Hematopoietic multipotent progenitor cell treated with erythropoietin and hydrocortisone succinate and interleukin-3 and kit ligand, for 4 days (in vitro differentiated cells): ENCODE measurements around the gene COL1A1.

ENCODE experiments used
- DNase-seq: peaks from one replicate; pipeline ENCODE4 v3.0.0-alpha.2; 2015

The COL1A1 gene

DNA sequence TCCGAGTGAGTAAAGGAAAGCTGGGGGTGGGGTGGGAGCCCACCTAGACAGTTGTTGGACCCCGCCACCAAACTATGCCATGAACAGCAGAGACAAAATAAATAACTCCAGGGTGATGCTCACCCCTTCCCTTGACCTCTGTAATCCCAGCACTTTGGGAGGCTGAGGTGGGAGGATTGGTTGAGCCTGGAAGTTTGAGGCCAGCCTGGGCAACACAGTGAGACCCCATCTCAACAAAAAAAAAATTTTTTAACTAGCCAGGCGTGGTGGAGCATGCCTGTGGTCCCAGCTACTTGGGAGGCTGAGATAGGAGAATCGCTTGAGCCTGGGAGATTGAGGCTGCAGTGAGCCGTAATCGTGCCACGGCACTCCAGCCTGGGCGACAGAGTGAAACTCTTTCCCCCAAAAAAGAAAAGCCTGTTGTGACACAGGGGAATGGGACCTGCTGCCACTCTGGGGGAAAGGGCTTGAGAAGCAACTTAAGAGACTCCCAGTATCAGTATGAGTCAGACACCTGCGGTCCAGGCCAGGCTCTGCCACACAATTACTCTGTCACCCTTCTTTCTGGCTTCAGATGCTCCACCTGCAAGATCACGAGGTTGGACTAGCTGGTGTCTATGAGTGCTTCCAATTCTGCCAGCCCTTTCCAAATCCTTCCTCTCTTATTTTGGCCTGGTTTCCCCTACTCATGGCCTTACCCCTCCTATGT is 30.6 kb downstream of the COL1A1 start:
- DNase-seq, result no peak

DNA sequence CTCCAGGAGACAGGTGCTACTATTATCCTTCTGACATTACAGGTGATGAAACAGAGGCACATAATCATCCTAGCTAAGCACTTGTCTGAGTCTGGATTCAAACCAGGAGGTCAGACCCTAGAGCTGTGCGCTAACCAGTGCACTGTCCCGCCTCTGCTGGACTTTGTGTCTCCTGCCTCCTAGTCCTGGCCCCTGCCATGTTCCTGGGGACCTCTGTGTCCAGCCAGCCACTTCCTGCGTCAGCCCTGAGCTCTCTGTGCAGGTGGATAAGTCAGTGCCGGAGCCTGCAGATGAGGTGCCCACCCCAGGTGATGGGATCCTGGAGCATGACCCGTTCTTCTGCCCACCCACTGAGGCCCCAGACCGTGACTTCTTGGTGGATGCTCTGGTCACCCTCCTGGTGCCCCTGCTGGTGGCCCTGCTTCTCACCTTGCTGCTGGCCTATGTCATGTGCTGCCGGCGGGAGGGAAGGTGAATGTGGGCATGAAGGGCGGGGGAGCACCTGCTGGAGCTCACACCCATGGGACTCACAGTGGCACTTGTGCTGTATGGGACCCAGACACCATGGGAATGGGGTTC is 31.5 kb downstream of the COL1A1 start:
- no peak for DNase-seq

DNA sequence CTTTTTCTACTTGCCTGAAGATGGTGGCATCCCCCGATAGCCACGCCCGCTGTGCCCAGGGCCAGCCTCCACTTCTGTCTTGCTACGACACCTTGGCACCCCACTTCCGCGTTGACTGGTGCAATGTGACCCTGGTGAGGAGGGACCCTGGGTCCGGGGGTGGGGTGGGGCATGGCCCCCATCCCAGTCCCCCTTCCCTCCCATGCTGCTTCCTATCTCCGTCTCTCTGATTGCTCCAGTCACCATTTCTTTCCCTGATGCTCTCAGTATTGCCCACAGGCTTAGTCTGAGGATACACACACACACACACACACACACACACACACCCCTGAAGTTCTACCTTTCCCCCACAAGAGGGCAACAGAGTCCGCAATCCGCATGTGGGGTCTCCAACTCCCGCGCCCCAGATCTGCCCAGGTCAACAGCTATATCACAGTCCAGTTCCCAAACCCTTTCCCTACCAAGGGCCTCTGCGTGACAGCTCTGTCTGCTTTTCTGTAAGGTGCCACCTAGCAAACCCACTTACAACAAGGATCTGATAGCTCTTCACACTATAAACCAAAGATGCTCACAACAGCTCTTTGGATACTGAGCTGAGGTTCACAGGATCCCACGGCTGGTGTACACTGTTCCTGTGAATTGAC is 32.2 kb downstream of the COL1A1 start:
- DNase-seq, result peak; percentile 83

DNA sequence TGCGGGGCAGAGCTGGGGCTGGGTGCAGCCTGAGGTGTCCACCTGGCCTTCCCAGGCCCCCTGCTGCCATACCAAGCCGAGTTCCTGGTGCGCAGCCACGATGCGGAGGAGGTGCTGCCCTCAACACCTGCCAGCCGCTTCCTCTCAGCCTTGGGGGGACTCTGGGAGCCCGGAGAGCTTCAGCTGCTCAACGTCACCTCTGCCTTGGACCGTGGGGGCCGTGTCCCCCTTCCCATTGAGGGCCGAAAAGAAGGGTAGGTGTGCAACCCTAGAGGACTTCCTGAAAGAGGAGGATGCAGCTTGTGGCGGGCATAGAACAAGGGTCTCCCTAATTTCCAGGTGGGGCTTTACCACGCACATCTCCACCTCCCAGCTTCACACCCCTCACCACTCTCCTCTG is 33.1 kb downstream of the COL1A1 start:
- no peak for DNase-seq

DNA sequence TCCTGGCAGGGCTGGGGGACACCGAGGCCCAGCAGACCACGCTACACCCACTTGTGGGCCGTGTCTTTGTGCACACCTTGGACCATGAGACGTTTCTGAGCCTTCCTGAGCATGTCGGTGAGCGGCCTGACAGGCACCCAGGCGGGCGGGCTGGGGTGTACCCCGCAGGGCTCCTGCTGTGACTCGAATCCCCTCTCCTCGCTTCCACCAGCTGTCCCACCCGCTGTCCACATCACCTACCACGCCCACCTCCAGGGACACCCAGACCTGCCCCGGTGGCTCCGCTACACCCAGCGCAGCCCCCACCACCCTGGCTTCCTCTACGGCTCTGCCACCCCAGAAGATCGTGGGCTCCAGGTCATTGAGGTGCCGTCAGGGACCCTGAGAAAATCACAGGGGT is 34.1 kb downstream of the COL1A1 start:
- DNase-seq, result no peak

DNA sequence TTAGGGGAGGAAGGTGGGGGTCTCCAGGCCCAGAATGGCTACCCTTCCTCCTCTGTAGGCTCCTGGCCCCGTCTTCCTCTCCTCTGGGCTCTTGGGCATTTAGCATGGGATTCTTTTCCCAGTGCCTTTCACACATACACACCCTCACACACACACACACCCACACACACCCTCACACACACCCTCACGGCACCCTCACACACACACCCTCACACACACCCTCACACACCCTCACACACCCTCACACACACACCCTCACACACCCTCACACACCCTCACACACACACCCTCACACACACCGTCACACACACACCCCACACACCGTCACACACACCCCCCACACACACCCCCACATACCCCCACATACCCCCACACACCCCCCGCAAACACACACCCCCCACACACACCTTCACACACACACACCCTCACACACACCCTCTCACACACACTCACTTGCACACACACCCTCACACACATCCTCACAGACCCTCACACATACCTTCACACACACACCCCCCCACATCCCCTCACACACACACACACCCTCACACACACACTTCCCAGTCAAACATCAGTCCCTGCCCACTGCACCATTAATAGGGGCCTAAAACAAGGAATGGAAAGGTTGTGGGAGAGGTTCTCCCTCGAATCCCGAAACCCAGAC is 34.8 kb downstream of the COL1A1 start:
- no peak for DNase-seq

DNA sequence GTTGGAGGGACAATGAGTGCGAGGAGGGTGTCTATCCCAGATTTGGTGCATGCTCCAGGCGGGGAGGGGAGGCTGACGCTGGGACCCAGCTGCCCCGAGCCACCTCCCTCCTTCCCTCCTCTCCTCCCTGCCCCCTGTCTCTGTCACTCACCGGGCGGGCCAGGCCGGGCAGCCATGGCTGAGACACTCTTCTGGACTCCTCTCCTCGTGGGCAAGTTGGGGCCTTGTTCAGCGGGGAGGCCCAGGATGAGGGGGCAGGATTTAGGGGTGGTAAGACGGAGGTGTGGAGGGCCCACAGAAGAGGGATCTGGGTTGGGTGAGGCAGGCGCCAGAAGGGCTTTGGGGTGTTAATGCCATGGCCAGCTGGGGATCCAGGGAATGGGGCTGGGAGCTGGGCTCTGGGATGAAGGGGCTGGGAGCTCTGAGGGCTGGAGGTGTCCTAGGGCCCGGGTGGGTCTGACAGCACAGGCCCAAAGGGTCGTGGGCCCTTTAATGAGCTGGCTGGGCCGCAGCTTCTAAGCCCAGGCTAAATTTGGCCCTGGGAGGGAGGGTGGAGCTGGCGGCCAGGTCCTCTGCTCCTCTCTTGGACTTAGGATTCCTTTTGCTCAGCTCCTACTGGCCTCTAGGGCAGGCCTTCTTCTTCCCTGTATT is 35.4 kb downstream of the COL1A1 start, which contains the start of gene SGCA:
TSS of gene SGCA (plus strand) at position 139 of the 651 bp plus-strand sequence. CDS start at position 175, 36 bp downstream.
- DNase-seq, result no peak

DNA sequence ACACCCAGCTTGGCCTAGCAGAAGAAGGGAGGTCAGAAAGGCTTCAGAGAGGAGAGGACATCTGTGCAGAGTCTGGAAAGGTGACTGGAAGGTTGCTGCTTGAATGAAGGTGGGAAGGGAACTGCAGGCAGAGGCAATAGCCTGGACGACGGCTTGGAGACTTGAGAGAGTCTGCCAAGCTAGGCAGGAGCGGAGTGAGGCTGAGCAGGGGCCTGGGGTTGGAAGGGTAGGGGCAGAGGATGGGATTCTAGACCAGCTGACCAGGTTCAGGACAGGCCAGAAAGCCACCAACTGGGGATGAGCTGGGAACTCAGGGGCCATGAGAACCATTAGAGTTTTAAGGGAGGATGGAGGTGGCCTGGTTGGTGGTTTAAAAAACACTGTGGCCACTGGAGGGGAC is 36.0 kb downstream of the COL1A1 start:
- DNase-seq, result no peak

DNA sequence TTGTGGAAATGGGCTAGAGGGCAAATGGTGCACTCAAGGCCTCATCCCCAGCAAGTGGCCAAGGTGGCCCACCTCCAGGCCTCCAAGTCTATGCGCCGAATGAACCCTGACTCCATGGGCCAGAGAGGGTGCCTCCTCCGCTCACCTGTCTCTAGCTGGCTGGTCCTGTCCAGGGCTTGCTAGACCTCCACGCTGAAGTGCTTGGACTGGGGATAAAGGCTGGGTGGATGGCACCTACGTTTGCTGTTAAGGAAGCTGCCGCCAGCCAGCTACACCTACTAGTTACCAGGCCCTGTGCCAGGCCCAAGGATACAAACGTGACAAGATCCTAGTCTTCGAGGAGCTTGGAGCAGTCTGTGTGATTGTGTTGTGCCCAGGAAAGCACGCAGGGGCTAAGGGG is 36.4 kb downstream of the COL1A1 start:
- no peak for DNase-seq

DNA sequence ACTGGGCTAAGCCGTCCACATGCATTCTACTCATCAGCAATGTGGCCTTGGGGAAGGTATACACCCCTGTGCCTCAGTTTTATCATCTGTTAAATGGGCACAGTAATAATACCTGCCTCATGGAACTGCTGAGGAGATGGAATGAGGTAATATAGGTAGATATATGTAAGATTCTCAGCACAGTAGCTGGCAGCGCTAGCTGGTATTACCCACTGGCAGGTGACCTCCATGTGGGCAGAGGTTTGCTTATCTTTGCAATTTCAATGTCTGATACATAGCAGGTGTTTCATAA is 36.8 kb downstream of the COL1A1 start:
- DNase-seq, result no peak

DNA sequence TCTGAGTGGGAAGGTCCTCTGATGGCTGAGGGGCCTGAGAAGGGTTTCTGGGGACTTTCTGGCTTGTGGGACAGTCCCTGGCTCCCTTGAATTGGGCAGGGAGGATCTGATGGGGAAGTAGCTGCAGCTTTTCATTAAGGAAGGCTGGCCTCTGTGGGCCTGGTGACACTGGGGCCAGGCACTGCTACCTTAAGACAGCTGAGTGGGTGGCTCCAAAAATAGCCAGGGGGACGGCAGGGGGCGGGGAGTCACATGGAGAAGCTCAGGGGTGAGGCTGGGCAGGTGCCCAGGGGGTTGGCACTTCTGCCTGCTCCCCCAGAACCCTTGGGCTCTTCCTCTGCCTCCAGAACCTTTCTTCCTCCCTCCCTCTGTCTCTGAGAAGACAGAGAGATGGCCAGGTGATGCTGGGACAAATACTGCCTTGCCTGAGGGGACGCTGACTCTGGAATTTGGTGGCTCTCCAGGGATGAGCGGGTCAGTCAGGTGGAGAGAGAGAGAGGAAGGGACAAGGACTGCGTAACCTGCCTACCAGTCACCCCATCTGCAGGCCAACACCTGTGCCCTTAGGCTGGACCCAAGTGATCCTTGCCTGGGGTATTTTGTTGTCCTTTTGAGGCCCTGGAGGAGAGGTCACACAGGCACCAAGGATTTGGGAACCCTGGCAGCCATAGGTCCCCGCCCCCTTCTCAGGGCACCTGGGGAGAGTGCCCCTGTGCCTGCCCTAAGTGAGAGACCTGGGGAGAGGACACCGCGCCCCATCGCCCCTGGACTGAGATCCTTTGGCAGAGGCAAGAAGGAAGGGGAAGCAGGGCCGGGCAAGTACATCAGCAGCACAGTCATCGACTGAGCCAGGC is 37.4 kb downstream of the COL1A1 start:
- DNase-seq, result no peak

DNA sequence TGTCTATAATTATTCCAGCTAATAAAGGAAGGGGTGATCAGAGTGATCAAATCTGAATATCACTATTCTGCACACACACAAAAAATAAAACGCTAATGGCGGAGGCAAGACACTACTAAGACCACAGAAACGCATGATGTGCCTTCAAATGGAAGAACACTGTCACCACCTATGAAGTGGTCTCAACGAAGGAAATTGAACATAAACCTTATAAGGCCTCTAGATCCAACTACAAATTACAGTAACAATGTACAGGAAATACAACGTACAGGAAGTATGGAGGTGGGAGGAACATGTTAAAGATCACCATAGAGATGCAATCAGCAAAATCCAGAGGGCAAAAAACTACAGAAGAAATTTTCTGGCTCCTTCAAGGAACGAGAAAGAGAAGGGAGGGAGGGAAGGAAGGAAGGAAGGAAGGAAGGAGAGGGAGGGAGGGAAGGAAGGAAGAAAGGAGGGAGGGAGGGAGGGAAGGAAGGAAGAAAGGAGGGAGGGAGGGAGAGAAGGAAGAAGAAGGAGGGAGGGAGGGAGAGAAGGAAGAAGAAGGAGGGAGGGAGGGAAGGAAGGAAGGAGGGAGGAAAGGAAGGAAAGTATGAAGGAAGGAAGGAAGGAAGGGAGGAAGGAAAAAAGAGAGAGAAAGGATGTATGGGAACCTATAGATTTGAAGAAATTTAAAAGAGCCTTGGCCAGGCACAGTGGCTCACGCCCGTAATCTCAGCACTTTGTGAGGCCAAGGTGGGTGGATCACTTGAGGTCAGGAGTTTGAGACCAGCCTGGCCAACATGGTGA is 38.8 kb downstream of the COL1A1 start:
- no peak for DNase-seq

DNA sequence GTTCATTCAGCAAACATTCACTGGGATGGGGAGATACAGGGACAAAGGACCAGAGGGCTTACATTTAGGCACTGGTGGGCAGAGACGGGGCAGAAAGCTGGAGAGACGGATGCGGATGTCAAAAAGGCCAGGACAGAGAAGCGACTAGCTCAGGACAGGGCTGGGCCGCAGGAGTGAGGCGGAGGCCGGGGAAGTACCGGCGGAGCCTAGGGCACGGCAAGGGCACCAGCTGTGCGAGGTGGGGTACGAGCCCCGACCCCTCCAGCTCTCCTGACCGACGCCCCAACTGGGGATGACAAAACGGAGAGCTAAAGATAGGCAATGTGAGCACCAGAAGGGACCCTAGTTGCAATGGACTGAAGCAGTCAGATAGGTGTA is 39.5 kb downstream of the COL1A1 start:
- DNase-seq, result no peak

DNA sequence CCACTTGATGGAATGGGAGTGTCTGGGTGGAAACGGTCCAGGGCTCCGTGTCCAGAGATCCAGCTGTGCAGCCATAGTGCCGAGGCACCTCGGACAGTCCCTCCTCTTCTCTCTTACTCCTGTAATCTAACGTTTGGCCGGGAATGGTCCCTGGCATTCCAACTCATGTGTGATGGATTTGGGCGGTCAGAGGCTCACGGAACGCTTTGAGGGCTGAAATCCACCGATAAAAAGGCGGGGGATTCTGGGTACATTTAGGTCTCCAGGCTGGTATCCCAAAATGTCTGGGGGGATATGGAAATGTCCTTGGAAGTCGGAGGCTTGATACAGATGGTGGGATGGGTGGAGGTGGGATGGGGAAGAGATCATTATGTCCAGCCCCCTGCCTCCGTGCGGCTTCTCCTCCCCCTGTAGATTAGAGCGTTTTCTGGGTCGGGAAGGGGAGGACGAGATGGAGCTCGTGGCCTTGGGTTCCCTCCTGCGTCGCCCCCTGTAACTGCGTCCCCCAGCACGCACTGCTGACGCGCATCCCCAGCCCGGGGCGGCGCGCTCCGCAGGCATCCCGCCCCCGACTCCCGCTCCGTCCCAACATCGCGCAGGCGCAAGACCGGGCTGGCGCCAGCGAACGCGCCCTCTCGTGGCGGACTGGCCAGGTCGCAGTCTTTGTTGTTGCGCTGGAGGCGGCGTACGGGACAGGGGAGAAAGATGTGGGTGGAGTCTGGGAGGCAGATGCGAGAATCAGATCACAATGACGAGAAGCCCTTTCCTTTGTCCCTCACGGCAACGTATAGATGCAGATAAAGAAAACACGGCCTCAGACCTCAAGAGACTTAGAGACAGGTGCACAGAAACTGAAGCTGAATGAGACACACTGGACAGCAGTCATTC is 40.2 kb downstream of the COL1A1 start:
- DNase-seq, result peak; percentile 95

DNA sequence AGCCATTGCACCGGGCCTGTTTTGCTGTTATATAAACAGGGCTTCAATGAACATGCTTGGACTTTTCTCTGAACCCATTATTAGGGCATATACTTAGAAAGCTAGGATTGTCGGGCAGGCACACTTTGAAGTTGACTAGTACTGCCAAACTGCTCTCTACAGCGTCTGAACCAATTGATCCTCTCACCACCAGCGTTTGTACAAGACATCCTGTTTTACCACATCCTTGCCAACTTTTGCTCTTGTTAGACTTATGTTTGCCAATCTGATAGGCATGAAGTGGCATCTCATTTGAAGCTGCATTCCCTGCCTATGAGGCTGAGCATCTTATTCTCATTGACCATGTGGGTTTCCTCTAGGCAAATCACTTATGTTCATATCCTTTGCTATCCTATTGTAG is 43.5 kb downstream of the COL1A1 start:
- no peak for DNase-seq

DNA sequence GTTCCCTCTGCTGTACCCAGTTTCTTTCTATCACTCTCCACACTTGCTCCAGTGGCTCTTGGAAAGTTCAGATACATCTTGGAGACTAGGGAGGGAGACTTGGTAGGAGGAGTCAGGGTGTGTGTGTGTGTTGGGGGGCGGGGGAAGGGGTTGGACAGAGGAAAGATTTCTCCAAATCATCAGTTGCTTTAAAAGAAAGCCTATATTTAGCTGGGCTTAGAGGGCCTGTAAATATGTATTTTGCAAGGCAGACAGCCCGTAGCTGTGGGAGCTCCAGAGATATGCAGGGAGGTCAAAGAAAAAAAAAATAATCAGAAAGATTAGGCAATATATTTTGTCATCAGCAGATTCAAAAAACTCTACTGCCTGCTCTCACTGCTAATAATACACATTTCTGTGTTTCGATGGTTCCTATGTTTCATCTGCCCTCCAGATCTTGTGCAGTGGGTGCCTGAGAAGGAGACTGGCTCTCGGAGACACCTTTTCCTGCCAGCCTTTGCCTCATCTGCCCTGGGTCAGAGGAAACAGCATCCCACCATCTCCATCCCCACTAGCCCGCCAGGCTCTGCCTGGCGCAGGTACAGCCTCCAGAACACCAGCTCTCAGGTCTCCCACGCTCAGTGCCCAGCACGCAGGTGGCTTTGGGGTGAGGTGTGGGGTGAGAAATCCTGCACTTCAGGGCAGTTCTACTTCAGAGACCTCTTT is 46.2 kb downstream of the COL1A1 start:
- peak; percentile 51 for DNase-seq

DNA sequence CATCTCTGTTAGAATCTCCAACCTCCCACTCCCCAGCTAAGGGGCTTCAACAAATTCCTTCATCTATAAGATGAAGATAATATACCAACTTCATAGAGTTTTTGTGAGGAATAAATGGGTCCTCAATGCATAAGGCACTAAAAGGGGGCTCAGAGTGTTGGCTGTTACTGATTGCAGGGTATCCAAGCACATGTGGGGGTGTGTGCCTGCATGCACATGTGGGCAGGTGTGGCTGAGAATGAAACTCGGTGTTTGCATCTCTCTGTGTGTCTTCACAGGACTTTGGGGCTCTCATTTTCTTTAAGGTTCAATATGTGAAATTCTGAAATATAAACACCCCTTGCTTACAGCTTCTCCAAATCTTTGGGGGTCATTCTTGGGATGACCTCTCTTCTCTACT is 46.8 kb downstream of the COL1A1 start:
- DNase-seq, result no peak

DNA sequence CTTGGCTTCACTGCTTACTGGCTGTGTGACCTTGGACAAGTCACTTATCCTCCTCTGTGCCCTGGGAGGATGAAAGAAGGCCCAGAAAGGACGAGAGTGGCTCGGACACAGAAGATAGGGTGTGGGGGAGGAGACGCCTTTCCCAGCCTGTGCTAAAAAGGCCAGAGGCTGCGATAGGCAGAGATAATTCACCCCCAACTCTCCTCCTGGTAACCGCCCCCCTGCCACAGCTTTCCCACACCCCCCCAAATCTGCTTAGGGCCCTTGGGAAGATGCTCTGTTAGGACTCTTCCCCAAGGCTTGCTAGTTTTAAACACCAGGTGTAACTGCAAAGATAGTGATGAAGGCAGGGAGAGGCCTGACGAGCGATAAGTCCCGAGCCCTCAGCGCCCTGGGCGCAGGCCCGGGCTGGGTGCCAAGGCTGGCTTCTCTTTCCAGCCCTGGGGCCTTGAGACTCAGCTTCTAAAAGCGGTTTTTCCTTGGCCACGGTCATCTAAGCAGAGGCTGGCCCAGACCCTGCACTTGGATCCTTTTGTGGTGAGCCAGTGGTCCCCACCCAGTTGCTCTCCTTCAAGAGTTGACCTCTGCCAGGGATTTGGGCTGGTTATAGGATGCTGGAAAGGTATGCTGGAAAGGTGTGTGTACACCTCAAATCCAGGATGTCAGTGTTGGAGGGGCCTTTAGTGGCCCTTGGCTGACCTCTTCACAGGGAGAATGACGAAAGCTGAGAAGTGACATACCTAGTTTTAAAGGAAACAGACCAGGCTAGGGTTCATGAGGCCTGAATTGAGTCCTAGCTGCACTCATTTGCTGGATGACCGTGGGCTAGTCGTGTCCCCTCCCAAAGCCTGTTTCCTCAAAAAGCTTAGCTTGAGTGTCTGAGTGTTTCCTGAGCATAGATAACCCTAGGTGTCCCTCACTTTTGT is 47.5 kb downstream of the COL1A1 start:
- DNase-seq, result peak; percentile 92

DNA sequence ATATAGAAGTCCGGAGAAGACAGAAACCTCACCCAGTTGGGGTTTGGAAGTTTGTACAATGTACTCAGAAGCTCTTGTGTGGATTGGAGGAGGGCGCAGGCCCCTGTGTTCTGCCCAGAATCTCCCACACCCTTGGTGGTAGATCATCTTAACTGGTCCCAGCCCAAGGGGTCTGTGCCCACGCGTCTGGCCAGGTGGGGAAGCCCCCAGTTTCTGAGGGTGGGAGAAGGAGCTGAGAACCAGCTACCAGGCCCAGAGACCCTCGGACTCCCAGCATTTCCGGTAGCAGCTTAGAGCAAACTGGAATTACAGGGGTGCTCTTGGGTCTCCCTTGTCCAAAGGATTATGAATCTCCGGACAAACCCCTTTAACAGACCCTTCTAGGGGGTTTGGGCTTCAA is 48.7 kb downstream of the COL1A1 start:
- DNase-seq, result no peak
